SK-N-SH treated with all-trans-retinoic acid at 6 μM for 48 hours (cell line): ENCODE measurements around the gene TTC23.

ENCODE experiments used
- ARNTL ChIP-seq: fragments of 450-650 bp; formaldehyde crosslinking; IDR thresholded peaks from 2 replicates; pipeline ENCODE4 v1.5.0; 2020; ENCODE audit warnings: low read depth, mild to moderate bottlenecking, moderate library complexity, borderline replicate concordance
- CSDC2 ChIP-seq: fragments of 250-450 bp; sonication (Bioruptor Pico); IDR thresholded peaks from 2 replicates; pipeline ENCODE4 v1.5.0; 2020; ENCODE audit warnings: mild to moderate bottlenecking, moderate library complexity
- ISL1 ChIP-seq: fragments of 250-450 bp; sonication (Bioruptor Pico); IDR thresholded peaks from 2 replicates; pipeline ENCODE4 v2.1.2; 2022; ENCODE audit warnings: mild to moderate bottlenecking, moderate library complexity
- PATZ1 ChIP-seq: fragments of 250-450 bp; sonication (Bioruptor Pico); IDR thresholded peaks from 2 replicates; pipeline ENCODE4 v1.8.0; 2020; ENCODE audit warnings: mild to moderate bottlenecking, moderate library complexity, borderline replicate concordance
- RARB ChIP-seq: fragments of 250-450 bp; sonication (Bioruptor Pico); IDR thresholded peaks from 2 replicates; pipeline ENCODE4 v1.8.0; 2021; ENCODE audit warnings: mild to moderate bottlenecking, moderate library complexity
- SNAI2 ChIP-seq: fragments of 250-450 bp; sonication (Bioruptor Pico); IDR thresholded peaks from 2 replicates; pipeline ENCODE4 v1.5.0; 2020; ENCODE audit warnings: mild to moderate bottlenecking, moderate library complexity
- TSHZ2 ChIP-seq: fragments of 250-450 bp; sonication (Bioruptor Pico); IDR thresholded peaks from 2 replicates; pipeline ENCODE4 v1.5.0; 2020; ENCODE audit warnings: mild to moderate bottlenecking, moderate library complexity
- ZNF8 ChIP-seq: fragments of 450-650 bp; formaldehyde crosslinking; IDR thresholded peaks from 2 replicates; pipeline ENCODE4 v1.5.0; 2020; ENCODE audit warnings: mild to moderate bottlenecking, moderate library complexity
- TF ChIP-seq, protein P1 (sequence below): fragments of 250-450 bp; sonication (Bioruptor Pico); IDR thresholded peaks from 2 replicates; pipeline ENCODE4 v1.8.0; 2021; ENCODE audit warnings: low read depth, mild to moderate bottlenecking, moderate library complexity, borderline replicate concordance

- no peak for TF ChIP-seq ISL1
- TF ChIP-seq SNAI2 = no peak
- no peak for TF ChIP-seq RARB (CRISPR knock-in tag)
- TF ChIP-seq, protein P1, sequence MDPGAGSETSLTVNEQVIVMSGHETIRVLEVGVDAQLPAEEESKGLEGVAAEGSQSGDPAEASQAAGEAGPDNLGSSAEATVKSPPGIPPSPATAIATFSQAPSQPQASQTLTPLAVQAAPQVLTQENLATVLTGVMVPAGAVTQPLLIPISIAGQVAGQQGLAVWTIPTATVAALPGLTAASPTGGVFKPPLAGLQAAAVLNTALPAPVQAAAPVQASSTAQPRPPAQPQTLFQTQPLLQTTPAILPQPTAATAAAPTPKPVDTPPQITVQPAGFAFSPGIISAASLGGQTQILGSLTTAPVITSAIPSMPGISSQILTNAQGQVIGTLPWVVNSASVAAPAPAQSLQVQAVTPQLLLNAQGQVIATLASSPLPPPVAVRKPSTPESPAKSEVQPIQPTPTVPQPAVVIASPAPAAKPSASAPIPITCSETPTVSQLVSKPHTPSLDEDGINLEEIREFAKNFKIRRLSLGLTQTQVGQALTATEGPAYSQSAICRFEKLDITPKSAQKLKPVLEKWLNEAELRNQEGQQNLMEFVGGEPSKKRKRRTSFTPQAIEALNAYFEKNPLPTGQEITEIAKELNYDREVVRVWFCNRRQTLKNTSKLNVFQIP (CRISPR knock-in tag) = no peak
- no peak for TF ChIP-seq ARNTL
- no peak for TF ChIP-seq TSHZ2
- TF ChIP-seq PATZ1 = no peak
- no peak for TF ChIP-seq CSDC2 (CRISPR knock-in tag)
- no peak for TF ChIP-seq ZNF8 (CRISPR knock-in tag)
Observed at GRCh38 chr15:99146661-99147060, 102.7 kb downstream of the TTC23 start.
